GOT3 (cell line): ENCODE results near the gene INCA1.

Source experiments
- DNase-seq: peaks from one replicate; lab custom pipeline; 2025; ENCODE audit warnings: mixed read lengths; lab: John Stamatoyannopoulos, UW

INCA1 gene

DNA sequence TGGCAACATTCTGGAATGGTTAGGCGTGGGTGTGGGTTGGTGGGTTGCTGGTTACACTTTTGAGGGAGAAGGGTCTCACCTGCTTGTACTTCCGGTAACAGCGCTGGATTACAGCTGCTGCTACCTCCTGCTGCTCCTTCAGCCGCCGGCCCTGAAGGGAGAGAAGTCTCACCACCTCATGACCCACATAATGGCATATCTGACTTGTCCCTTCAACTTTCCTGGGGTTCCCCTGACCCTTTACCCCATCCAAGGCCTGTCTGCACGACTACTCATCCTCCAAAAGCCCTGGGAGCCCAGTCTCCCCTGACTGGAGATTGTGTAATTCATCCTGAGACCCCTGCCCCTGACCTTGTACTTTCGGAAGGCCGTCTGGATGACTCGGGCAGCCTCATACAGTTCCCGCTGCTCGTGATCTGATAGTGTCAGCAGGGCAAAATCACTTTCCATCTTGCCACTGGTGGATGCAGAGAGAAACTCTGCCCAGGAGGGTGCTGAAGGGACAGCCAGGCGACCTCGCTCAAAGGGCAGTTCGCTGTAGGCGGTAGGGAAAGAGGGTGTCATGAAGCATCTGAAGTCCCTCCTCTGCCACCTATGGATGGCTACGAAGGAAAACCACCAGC is 27.7 kb downstream of the INCA1 start:
- DNase-seq, result no peak

DNA sequence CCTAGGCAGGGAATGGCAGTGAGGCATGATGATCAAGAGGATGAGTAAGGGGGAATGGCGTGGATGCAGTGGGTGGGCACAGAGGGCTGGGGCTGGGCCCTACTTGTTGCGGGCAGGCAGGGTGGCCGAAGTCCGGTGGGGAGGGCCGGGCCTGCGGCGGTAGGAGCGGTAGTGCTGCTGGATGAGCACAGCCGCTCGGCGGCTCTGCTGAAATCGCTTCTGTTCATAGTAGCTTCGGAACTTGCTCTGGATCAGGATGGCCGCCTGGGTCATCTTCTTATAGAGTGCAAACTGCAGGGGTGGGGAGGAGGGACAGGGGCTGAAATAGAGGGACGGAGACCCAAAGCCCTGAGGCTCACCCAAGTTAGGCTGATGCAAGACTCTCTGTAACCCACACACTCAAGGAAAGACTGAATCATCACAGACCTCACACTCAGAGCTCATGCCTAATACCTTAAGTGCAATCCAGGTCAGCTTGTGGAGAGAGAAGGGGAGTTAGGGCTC is 28.2 kb downstream of the INCA1 start:
- peak; percentile 46 for DNase-seq

- DNase-seq, result no peak
Measured at GRCh38 chr17:4968486-4969046, 28.8 kb downstream of the INCA1 start.

DNA sequence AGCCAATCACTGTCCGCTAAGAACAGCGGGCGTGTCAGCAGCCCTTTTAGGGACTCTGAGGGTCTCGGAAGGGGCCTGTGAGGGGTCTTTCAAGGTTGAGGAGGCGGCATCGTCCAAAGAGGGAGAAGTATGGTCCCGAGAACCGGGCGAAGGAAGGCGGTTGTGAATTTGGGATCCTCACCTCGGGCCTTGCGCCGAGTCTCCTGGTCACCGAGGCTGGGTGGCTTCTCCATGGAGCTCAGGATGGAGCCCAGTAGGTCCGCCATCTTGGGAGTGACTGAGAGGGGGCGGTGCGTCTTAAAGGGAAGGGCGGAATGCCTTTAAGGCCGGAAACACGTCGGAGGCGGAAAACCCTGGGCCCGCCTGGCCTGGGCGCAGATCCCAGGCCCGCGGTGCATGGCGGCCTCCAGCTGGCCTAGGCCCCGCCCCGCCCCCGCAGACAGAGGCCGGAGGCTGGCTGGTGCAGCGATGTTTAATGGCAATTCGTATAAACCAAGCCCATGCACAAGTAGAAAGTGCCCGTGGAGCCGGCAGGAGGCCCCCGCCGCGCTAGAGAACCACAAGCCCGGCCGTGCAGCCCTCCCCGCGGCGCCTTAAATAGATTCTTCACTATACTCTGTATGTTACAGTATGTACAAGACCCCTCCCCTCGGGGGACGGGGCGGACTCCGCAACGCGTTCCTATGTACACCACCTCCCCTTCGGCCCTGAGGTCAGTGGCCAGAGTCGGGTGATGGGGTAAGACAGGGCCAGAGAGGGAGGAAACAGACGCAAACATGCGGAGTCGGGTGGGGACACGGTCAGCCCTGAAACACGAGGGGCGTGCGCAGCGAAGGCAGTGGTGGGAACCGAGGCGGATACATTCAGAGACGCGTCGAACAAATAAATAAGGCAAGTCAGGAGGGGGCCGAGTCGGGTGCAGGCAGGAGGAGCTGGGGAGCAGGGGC is 29.5 kb downstream of the INCA1 start, which contains the start of gene SPAG7:
Gene SPAG7, minus strand, starts transcription at position 279 of the 947 bp plus-strand sequence. Its CDS starts 13 bp downstream, at position 266.
- peak; percentile 88 for DNase-seq

GRCh38 chr17:4966844-4967538 is 30.3 kb downstream of the INCA1 start:
- peak; percentile 91 for DNase-seq

- no peak for DNase-seq
Measured at GRCh38 chr17:4965311-4965986, 31.9 kb downstream of the INCA1 start.

GRCh38 chr17:4960279-4960922 is 36.9 kb downstream of the INCA1 start:
- DNase-seq, result no peak

DNA sequence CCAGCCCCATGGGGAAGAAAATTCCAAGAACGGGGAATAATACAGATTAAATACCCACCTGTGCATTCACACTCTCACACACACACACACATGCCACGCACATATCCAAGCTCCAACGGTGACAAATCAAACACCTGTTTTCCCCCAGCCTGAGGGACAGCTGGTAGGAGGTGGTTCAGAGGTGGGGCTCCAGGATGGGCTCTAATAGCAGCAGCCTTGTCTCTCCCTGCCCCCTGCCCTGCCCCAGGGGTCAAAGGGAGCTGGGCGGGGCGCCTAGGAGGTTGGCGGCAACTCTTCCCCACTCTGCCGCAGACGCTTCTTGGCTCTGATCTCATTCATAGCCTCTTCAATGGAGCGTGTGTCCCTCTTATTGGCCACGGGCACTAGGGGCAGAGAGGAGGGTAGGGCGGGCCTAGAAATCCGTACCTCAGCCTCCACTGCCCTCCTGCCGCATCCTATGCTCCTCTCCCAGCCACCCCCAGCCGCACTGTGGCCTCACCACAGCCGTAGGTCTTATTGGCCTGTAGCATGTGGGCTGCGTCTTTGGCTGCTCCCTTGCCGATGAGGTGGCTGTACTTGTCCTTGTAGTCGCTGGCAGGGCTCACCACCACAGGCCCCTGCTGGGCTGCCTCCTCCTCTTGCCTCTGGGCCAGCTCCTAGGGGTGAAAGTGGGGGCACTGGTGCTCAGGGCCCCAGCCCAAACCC is 37.9 kb downstream of the INCA1 start:
- no peak for DNase-seq

GRCh38 chr17:4958102-4958501 is 39.2 kb downstream of the INCA1 start:
- no peak for DNase-seq

DNA sequence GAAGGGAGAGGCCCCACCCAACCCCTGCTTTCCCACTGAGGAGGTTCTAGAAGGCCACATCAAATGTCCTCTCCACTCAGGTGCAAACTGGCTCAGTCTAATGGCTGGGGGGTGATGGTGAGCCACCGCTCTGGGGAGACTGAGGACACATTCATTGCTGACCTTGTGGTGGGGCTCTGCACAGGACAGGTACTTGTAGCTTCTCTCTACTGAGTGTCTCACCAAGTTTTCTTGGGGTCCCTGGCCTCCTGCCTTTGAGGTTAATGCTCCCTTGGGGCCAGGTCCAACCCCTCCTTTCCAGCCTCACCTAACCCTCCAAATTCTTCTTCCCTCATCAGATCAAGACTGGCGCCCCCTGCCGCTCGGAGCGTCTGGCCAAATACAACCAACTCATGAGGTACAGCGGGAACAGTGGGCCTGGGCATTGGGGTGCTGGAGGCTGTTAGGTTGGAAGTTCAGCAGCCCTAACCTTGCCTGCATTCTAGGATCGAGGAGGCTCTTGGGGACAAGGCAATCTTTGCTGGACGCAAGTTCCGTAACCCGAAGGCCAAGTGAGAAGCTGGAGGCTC is 40.7 kb downstream of the INCA1 start:
- no peak for DNase-seq

DNA sequence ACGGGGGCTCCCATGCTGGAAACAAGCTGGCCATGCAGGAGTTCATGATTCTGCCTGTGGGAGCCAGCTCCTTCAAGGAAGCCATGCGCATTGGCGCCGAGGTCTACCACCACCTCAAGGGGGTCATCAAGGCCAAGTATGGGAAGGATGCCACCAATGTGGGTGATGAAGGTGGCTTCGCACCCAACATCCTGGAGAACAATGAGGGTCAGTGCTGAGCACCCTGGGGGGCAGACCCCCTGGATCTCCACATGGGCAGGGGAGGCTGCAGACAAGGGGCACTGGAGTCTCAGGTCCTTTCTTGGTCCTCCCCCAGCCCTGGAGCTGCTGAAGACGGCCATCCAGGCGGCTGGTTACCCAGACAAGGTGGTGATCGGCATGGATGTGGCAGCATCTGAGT is 42.2 kb downstream of the INCA1 start:
- no peak for DNase-seq

GRCh38 chr17:4953451-4953961 is 43.8 kb downstream of the INCA1 start:
- no peak for DNase-seq

DNA sequence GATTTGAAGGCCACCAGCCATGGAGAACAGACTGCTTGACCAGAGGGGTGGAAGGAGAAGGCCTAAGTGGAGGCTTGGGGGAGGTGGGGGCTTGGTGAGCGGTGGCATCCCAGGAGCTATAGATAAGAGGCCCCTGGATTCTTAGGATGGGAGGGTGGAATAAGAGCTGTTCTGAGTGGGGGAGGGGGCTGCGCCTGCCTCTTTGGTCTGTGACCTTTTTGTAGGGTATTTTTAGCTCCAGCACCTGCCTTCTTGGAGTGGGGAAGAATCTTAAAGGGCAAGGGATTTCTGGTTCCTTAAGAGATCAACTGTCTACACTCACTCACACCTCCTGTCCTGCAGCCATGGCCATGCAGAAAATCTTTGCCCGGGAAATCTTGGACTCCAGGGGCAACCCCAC is 45.8 kb downstream of the INCA1 start:
- no peak for DNase-seq

GRCh38 chr17:4950746-4951204 is 46.5 kb downstream of the INCA1 start, which contains the start of gene ENO3:
TSS of gene ENO3 (plus strand) at chr17:4951119. CDS start at chr17:4951830, 711 bp downstream.
- DNase-seq, result no peak

DNA sequence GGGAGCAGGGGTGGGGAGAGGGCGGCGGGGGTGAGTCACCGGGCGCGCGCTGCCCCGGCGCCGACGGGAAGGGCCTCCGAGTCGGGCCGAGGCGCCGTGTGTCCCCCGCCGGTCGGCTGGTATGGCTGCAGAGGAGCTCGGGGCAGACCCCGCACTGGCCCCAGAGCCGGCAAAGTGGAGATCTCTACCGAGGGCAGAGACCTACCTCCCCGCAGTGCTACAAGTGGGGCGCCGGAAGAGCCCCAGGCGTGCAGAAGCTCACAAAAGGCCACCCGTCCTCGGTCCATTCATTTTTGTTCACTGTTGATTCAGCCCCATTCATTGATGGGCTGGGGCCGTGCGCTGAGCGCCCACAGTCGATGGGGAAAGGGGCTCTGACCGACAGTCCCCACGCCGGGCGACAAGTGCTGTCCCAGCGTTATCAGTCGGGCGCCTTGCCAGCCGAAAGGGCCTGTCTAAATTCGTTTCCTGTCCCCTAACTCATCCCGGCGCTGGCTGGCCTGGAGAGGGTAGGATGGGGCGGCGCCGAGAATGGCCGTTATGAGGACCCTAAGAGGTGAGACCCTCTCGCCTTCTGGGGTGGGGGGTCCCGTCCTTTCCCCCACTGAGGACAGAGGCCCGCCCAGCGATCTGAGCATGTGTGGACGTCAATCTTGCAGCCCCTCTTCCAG is 47.1 kb downstream of the INCA1 start:
- no peak for DNase-seq

DNA sequence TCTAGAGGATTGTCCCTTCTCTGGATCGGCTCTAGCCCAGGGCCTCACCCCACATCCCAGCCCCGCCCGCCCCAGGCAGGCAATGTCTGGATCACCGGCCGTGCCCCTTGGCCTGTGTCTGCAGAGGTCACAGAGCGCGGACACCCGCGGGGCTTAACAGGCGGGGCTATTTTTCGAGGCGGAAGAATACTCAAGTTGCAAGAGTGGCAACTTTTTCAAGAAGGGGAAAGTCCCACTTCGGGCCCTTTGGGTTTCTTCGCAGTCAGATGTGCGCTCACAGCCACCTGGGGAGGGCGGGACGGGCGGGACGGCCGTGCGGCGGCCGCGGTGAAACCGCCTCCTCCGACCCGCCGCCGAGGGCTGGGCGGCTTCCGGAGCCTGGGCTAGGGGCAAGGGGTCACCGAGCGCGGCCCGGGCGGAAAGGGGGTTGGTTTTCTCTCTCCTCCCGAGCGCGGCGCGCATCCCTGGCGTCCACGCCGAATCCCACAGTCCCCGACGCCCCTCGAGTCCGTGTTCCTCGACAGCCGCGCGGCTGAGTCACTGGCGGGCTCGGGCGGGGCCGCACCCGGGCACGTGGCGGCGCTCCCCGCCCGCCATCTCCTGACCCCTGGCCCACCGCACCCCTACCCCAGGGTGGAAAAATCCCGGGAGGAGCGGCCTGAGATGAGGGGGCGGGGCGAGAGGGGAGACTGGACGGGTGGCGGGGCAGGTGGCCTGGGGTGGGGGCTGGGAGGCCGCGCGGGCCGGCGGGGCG is 47.8 kb downstream of the INCA1 start:
- DNase-seq, result peak; percentile 52

- peak; percentile 81 for DNase-seq
Measured at GRCh38 chr17:4948931-4949320, 48.4 kb downstream of the INCA1 start.
